HG03280 (cell line): Measurements from ENCODE around the gene H2AZ1.

ENCODE experiments used
- ATAC-seq: cut with Tn5 transposase; IDR thresholded peaks from one replicate; pipeline ENCODE4 v1.9.1; 2021; ENCODE audit warnings: mild to moderate bottlenecking, moderate library complexity; ENCODE audit not compliant: unreplicated experiment

The H2AZ1 gene

GRCh38 chr4:99946356-99947189 is 3.5 kb downstream of the H2AZ1 start, which contains the start of gene DNAJB14:
TSS of gene DNAJB14 (minus strand) at chr4:99946618. CDS start at chr4:99946571, 47 bp downstream.
- peak; percentile 43 for ATAC-seq

- ATAC-seq: peak; percentile 0
These were observed 4.2 kb downstream of the H2AZ1 start for GRCh38 chr4:99945718-99946355.

DNA sequence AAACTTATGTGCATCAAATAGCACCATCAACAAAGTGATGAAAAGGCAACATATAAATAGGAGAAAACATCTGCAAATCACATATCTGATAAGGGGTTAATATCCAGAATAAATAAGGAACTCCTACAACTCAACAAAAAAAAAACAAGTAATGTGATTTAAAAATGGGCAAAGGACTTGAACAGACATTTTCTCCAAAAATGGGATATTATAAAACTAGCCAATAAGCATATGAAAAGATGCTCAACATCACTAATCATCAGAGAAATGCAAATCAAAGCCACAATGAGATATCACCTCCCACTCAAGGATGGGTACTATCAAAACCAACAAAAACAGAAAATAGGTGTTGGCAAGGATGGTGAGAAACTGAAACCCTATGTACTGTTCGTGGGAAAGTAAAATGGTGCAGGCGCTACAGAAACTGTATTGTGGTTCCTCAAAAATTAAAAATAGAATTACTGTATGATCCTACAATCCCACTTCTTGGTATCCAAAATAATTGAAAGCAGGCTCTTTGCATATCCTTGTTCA is 6.1 kb downstream of the H2AZ1 start:
- no peak for ATAC-seq

- ATAC-seq: no peak
These were observed 11.8 kb downstream of the H2AZ1 start for GRCh38 chr4:99938243-99938753.

DNA sequence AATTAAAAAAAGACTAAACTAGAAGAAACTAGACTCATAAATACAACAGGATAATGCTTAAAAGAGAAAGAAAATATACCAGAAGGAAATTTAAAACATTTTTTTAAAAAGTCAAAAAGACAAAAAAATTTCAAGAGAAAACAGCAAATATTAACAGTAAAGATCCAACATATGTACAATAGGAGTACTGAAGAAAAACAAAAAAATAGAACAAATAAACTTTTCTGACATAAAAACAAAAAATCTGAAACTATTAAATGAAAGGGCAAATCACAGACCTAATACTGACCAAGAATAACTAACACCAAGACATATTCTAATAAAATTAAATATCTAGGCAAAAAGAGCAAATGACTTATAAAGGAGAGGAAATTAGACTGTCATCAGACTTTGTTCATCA is 15.2 kb downstream of the H2AZ1 start:
- ATAC-seq: no peak

- no peak for ATAC-seq
These were observed 22.5 kb downstream of the H2AZ1 start for GRCh38 chr4:99927566-99927965.

- no peak for ATAC-seq
These were observed 28.9 kb downstream of the H2AZ1 start for GRCh38 chr4:99921174-99921573.

DNA sequence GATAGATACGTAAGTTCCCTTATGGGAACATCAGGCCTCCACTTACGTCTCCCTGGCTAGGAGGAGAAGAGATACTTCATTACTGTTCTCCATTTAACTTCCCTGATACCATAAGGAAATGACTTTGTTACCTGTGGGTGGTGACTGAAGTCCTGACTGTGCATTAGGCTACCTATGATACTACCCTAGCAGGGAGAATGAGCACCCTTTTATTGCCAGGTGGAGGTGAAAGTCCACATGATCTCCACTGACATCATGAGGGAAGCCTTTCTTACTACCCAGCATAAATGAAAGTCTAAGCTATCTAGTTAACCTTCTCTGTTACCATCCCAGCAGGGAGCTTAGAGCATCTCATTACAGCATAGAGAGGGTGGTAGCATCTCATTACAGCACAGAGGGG is 31.4 kb downstream of the H2AZ1 start:
- no peak for ATAC-seq

DNA sequence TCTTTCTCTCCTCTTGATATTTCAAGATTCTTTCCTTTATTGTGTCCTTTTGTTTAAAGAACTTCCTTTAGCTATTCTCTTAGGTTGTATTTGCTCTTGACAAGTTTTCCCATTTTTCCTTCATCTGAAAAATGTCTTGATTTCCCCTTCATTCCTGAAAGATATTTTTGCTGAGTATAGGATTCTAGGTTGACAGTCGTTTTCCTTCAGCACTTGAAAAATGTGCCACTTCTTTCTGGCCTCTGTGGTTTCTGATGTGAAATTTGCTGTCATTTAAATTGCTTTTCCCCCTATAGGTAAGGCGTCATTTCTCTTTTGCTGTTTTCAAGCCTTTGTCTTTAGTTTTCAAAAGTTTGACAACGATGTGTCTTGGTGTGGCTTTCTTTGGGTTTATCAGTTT is 32.5 kb downstream of the H2AZ1 start:
- ATAC-seq: no peak

DNA sequence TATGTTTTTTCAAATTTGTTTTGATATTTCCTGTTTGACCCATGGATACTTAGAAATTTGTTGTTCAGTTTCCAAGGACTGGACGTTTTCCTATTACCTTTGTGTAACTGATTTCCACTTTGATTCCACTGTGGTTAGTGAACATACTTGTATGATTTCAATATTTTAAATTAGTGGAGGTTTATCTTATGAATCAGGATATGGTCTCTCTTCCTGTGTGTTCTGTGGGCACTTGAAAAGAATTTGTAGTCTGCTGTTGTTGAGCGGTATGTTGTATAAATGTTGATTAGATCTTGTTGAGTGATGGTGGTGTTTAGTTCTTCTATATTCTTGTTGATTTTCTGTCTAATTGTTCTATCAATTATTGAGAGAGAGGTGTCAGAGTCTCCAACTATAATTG is 34.6 kb downstream of the H2AZ1 start:
- no peak for ATAC-seq
